ENCODE measurements around the gene GMIP.
"Not testable (repeated sequence)": the region's sequence is repeated elsewhere in the genome, so short reads cannot be mapped to it uniquely, and the experiment has no call there.

GMIP gene

DNA sequence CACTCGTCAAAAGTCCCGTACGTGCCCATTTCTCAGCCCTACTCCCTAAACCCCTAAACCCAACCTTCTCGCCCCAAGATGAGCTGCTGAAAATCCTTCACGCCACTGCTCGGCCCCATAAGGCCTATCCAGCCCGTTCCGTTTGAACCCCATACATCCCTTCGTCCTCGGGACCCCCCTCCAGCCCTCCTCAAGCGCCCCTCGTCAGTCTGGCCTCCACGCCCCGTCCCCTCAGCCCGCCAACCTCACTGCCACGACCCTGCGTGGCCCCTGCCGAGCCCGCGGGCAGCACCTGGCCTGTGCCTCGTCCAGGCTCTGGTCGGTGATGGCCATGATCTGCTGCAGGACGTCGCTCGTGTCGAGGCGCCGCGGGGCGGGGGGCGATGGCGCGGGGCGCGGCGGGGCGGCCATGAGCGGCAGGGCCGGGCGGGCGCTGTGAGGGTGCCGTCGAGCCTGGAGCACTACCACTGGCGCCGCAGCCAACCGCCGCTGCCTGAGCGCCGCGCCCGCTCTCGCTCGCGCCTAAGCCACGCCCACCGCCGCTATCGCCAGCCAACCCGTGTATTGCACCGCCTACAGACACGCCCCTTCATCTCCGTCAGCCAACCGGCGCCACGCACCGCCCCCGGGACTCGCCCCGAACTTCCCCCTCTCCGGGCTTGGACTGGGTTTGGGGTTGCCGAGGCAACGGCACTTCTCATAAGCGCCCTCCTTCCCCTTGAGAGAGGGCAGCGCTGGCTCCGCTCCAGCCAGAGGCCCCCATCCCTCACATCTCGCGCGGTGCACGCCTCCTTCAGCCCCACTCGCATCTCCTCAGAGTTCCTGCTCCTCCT, 25.0 kb downstream of the GMIP start, which contains the start of gene PBX4:
TSS of gene PBX4 (minus strand) at position 469 of the 833 bp plus-strand sequence. CDS start at position 411, 58 bp downstream.
- DNase-seq (ENCODE audit: low read depth) = peak; percentile 35
- H3K4me3 ChIP-seq (ENCODE audit: low read depth, low read length) = peak within 1 kb of the TSS; percentile 50

DNA sequence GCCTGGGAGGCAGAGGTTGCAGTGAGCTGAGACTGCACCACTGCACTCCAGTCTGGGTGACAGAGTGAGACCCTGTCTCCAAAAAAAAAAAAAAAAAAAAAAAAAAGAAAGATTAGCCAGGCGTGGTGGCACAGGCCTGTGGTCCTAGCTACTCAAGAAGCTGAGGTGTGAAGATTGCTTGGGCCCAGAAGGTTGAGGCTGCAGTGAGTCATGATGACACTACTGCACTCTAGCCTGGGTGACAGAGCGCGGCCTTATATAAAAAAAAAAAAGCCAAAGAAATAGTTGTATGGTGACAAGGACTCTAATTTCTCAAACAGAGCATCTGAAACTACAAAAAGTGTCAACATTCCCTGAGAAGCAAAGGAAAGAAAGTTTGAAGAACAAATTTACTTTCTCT, 28.4 kb downstream of the GMIP start:
- no peak overlapping the region for H3K4me3 ChIP-seq (ENCODE audit: low read depth, low read length)
- no peak for DNase-seq (ENCODE audit: low read depth)

DNA sequence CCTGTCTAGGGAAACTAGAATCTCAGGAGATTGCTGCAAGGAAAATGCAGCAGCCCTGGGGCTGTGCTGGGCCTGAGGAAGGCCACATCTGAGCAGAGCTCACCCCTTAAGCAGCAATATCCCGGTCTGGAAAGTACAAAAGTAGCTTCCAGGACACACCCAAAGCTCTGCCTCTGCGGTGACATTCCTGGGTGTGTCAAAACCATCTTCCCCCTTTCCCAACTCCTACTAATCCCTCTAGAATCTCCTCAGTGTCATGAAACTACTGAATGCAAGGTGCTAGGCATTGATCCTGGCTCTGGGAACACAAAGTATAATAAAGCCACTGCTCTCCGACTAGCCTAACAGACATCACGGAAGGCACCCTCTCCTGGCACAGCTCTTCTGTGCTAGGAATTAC, 30.0 kb downstream of the GMIP start:
- no peak overlapping the region for H3K4me3 ChIP-seq (ENCODE audit: low read depth, low read length)
- DNase-seq (ENCODE audit: low read depth) = no peak

GRCh38 chr19:19610376-19611202, 32.9 kb downstream of the GMIP start:
- DNase-seq (ENCODE audit: low read depth) = no peak
- no peak overlapping the region for H3K4me3 ChIP-seq (ENCODE audit: low read depth, low read length)

DNA sequence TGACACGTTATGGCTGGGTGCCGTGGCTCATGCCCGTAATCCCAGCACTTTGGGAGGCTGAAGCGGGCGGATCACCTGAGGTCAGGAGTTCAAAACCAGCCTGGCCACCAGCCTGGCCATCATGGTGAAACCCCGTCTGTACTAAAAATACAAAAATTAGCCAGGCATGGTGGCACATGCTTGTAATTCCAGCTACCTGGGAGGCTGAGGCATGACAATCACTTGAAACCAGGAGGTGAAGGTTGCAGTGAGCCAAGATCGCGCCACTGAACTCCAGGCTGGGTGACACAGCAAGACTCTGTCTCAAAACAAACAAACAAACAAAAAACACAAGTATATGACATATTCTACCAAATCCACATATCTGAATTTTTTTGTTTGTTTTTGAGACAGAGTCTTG, 36.8 kb downstream of the GMIP start:
- not testable (repeated sequence) for H3K4me3 ChIP-seq (ENCODE audit: low read depth, low read length); DNase-seq (ENCODE audit: low read depth)

DNA sequence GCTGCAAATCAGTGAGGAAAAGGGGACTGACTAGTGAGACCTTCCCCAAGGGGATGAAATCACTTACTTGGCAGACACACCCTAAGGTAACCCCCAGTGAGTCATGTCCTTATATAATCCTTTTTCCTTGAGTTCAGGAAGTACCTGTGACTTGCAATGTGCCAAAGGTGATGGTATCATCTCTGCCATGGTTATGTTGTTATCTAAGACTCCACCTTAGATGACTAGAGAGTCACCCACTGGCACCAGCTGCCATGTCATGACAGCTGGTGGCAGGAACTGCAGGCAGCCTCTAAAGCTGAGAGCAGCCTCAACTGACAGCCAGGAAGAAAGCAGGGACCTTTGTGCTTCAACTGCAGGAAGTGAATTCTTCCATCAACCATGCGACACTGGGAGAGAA, 37.4 kb downstream of the GMIP start:
- DNase-seq (ENCODE audit: low read depth) = no peak
- H3K4me3 ChIP-seq (ENCODE audit: low read depth, low read length) = no peak overlapping the region

GRCh38 chr19:19602713-19603324, 40.6 kb downstream of the GMIP start:
- DNase-seq (ENCODE audit: low read depth) = no peak
- H3K4me3 ChIP-seq (ENCODE audit: low read depth, low read length) = no peak overlapping the region

DNA sequence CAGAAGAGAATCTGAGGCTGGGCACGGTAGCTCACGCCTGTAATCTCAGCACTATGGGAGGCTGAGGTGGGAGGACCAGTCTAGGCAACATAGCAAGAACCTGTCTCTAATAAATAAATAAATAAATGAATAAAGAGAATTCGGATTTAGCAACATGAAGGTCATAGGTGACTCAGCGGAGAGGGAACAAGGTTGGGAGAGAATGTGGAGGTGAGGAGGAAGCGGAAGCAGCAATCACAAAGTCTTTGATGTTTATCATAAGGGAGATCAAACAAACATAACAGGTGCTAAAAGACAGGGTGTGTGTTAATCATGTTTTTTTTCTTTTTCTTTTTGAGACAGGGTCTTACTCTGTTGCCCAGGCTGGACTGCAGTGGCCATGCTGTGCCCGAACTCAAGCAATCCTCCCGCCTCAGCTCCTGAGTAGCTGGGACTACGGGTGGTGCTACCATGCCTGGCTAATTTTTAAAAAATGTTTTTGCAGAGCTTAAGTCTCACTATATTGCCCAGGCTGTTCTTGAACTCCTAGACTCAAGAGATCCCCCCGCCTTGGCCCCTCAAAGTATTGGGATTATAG, 41.2 kb downstream of the GMIP start:
- DNase-seq (ENCODE audit: low read depth) = no peak

GRCh38 chr19:19600793-19601330, 42.6 kb downstream of the GMIP start:
- DNase-seq (ENCODE audit: low read depth) = no peak
- H3K4me3 ChIP-seq (ENCODE audit: low read depth, low read length) = no peak overlapping the region

More for the DNA sequence above, 41.2 kb downstream of the GMIP start:
- H3K4me3 ChIP-seq (ENCODE audit: low read depth, low read length) = no peak overlapping the region

GRCh38 chr19:19598728-19599451, 44.6 kb downstream of the GMIP start:
- H3K4me3 ChIP-seq (ENCODE audit: low read depth, low read length); DNase-seq (ENCODE audit: low read depth): not testable (repeated sequence)

- no peak for DNase-seq (ENCODE audit: low read depth)
- H3K4me3 ChIP-seq (ENCODE audit: low read depth, low read length) = no peak overlapping the region
Observed at GRCh38 chr19:19597809-19598306, 45.6 kb downstream of the GMIP start.

DNA sequence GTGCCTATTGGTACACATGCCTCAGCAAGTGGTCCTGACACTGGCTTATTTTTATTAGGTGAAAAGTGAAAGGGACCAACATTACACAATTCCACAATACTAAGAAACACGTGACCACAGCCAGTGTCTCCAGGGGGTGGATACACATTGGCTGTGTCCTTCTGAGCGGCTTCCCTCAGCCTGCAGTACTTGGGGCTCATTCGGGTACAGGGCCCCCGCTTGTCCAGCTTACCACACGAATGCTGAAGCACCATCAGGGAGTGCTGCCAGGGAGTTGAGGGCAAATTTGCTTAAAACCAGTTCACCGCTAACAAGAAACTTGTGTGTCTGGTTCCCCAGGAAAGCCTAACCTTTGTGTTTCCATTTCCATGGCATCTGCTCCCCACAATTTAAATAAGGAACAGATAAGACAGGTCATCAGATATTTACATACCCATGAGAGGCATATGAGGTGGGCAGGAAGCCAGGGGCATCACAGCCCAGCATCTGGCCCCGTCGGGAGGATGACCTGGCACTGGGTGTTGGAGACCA, 48.2 kb downstream of the GMIP start:
- no peak overlapping the region for H3K4me3 ChIP-seq (ENCODE audit: low read depth, low read length)
- no peak for DNase-seq (ENCODE audit: low read depth)

- H3K4me3 ChIP-seq (ENCODE audit: low read depth, low read length) = no peak overlapping the region
- DNase-seq (ENCODE audit: low read depth) = no peak
Observed at GRCh38 chr19:19594381-19594780, 49.1 kb downstream of the GMIP start.

DNA sequence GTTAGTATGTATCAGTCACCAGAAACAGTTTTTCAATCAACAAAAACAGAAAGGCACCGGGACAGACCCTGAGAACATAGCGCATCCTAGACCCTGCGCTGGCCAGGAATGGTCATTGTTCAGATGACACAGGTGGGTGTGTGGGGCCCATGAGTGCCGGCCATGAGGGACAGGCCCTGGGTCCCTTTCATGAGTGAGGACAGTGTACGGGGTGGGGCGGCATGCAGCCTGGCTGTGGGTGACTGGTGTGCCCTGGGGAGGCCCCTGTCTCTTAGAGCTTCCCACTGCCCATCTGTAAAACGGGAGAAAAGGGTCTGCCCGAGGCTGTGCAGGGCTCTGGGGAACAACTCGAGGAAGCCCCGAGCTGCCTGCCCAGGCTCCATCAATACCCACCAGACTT, 50.8 kb downstream of the GMIP start:
- H3K4me3 ChIP-seq (ENCODE audit: low read depth, low read length) = no peak overlapping the region
- DNase-seq (ENCODE audit: low read depth) = no peak

DNA sequence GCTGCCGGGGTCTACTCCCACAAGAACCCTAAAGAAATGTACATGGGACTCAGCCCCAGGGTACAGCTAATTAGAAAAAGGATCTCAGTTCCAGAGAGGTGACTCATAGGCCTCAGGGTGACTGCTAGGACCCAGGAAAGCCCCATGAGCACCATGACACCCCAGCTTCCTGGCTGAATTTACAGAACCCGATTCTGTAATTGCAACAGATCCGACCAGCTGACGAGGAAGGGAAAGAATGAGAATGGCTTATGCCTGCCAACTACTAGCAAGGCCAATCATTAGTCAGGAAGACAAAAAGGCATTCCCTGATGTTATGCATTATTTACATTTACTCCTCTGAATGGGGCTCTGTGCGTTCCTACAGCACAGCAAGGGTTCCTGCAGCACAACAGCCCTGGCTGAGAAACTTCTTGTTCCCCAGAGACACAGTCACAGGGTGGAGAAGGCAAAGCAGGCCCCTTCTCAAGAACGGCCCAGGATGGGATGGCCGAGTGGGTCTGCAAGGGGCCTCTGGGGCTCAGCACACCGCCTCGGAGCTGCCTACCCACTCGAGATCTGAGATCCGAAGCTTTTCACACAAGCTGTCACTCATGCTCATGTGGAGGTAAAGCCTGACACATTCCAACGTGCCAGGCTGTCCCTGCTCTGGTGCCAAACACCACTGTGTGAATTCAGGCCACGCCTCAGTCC, 52.2 kb downstream of the GMIP start:
- DNase-seq (ENCODE audit: low read depth) = peak; percentile 86
- H3K4me3 ChIP-seq (ENCODE audit: low read depth, low read length) = no peak overlapping the region

- no peak overlapping the region for H3K4me3 ChIP-seq (ENCODE audit: low read depth, low read length)
- no peak for DNase-seq (ENCODE audit: low read depth)
Observed at GRCh38 chr19:19588546-19588945, 54.9 kb downstream of the GMIP start.

GRCh38 chr19:19587771-19588170, 55.7 kb downstream of the GMIP start:
- DNase-seq (ENCODE audit: low read depth) = no peak
- no peak overlapping the region for H3K4me3 ChIP-seq (ENCODE audit: low read depth, low read length)

GRCh38 chr19:19584356-19584755, 59.1 kb downstream of the GMIP start:
- no peak overlapping the region for H3K4me3 ChIP-seq (ENCODE audit: low read depth, low read length)
- DNase-seq (ENCODE audit: low read depth) = no peak
